Measurements from ENCODE around the gene BTNL2.

Gene BTNL2

GRCh38 chr6:32410906-32411305 is 3.9 kb upstream of the BTNL2 start:
- TF ChIP-seq TSHZ2 (CRISPR knock-in tag; IDR thresholded peaks at IDR 0.05) (no peak), BACH2 (CRISPR knock-in tag; IDR thresholded peaks at IDR 0.05; ENCODE audit: borderline replicate concordance) (no peak), ESRRG (CRISPR knock-in tag; IDR thresholded peaks at IDR 0.05) (no peak), OSR1 (CRISPR knock-in tag; IDR thresholded peaks at IDR 0.05) (no peak), PATZ1 (CRISPR knock-in tag; IDR thresholded peaks at IDR 0.05; ENCODE audit: borderline replicate concordance) (no peak), SNAI2 (CRISPR knock-in tag; IDR thresholded peaks at IDR 0.05) (no peak), ZNF8 (CRISPR knock-in tag; IDR thresholded peaks at IDR 0.05) (no peak), ZNF70 (CRISPR knock-in tag; IDR thresholded peaks at IDR 0.05) (no peak), ZNF565 (CRISPR knock-in tag; conservative IDR thresholded peaks at IDR 0.05; ENCODE audit: low read depth) (no peak), ISL1 (CRISPR knock-in tag; IDR thresholded peaks at IDR 0.05) (no peak), GLIS3 (CRISPR knock-in tag; IDR thresholded peaks at IDR 0.05) (no peak), RARB (CRISPR knock-in tag; IDR thresholded peaks at IDR 0.05) (no peak), PPARA (CRISPR knock-in tag; IDR thresholded peaks at IDR 0.05; ENCODE audit: borderline replicate concordance) (no peak), ZFP30 (CRISPR knock-in tag; IDR thresholded peaks at IDR 0.05) (no peak)
- no peak for ATAC-seq

GRCh38 chr6:32406197-32406596 is 784 bp downstream of the BTNL2 start:
- no peak for ATAC-seq
- TF ChIP-seq OSR1 (CRISPR knock-in tag; IDR thresholded peaks at IDR 0.05) (no peak), POU6F1 (CRISPR knock-in tag; IDR thresholded peaks at IDR 0.05; ENCODE audit: borderline replicate concordance, low read depth) (no peak), ISL1 (CRISPR knock-in tag; IDR thresholded peaks at IDR 0.05) (no peak), TSHZ2 (CRISPR knock-in tag; IDR thresholded peaks at IDR 0.05) (no peak), ZNF70 (CRISPR knock-in tag; IDR thresholded peaks at IDR 0.05) (no peak), PATZ1 (CRISPR knock-in tag; IDR thresholded peaks at IDR 0.05; ENCODE audit: borderline replicate concordance) (no peak)

GRCh38 chr6:32405656-32406055 is 1.3 kb downstream of the BTNL2 start:
- no peak for ATAC-seq
- no peak for TF ChIP-seq PPARA (CRISPR knock-in tag; IDR thresholded peaks at IDR 0.05; ENCODE audit: borderline replicate concordance)
- TF ChIP-seq PATZ1 (CRISPR knock-in tag; IDR thresholded peaks at IDR 0.05; ENCODE audit: borderline replicate concordance): no peak
- TF ChIP-seq POU6F1 (CRISPR knock-in tag; IDR thresholded peaks at IDR 0.05; ENCODE audit: borderline replicate concordance, low read depth): no peak
- TF ChIP-seq ESRRG (CRISPR knock-in tag; IDR thresholded peaks at IDR 0.05): no peak
- TF ChIP-seq CSRNP3 (CRISPR knock-in tag; IDR thresholded peaks at IDR 0.05): no peak
- no peak for TF ChIP-seq TCF4 (CRISPR knock-in tag; IDR thresholded peaks at IDR 0.05; ENCODE audit: borderline replicate concordance)
- no peak for TF ChIP-seq ZNF8 (CRISPR knock-in tag; IDR thresholded peaks at IDR 0.05)
- no peak for TF ChIP-seq CSDC2 (CRISPR knock-in tag; IDR thresholded peaks at IDR 0.05)
- TF ChIP-seq BACH2 (CRISPR knock-in tag; IDR thresholded peaks at IDR 0.05; ENCODE audit: borderline replicate concordance): no peak
- TF ChIP-seq RARB (CRISPR knock-in tag; IDR thresholded peaks at IDR 0.05): no peak
- TF ChIP-seq SNAI2 (CRISPR knock-in tag; IDR thresholded peaks at IDR 0.05): no peak
- TF ChIP-seq ZNF70 (CRISPR knock-in tag; IDR thresholded peaks at IDR 0.05): no peak

All from SK-N-SH treated with all-trans-retinoic acid at 6 μM for 48 hours (cell line).